PC-3 (cell line): ENCODE data around the gene TOLLIP. TPM values are rescaled to one million over a fixed set of nuclear protein-coding genes. Genes with fewer than 3 reads are reported as not detected.

Source experiments
- ATAC-seq: fragments of 200-7000 bp; cut with Tn5 transposase; 2 replicates; pipeline ENCODE4 v1.9.1; 2020; ENCODE audit warnings: mild to moderate bottlenecking, moderate library complexity
- BruUV-seq: library from RNA; stranded (reverse); fragments of 400-500 nt; replicated peaks from 2 replicates; lab custom pipeline; 2021; lab: Mats Ljungman, UMichigan
- CTCF ChIA-PET: fragments of 300-600 bp; sonication (Branson Sonifier 250); formaldehyde crosslinking; loops from one replicate; lab custom pipeline; 2022; ENCODE audit warnings: antibody characterized with exemption; lab: Charles Lee
- POLR2A ChIA-PET: fragments of 300-600 bp; sonication (Branson Sonifier 250); formaldehyde crosslinking; loops from one replicate; lab custom pipeline; 2022; ENCODE audit warnings: antibody characterized with exemption; ENCODE audit not compliant: unreplicated experiment; lab: Charles Lee
- DNase-seq: peaks from one replicate; pipeline ENCODE4 v3.0.0-alpha.2; 2015
- H2AFZ ChIP-seq: fragments of 300-600 bp; sonication (generic); 2 replicates; pipeline ENCODE4 v1.6.0; 2016; ENCODE audit warnings: antibody characterized with exemption, low read length
- H3F3A ChIP-seq: fragments of 300-600 bp; sonication (generic); one replicate; pipeline ENCODE4 v1.6.0; 2017; ENCODE audit warnings: antibody characterized with exemption, low read length, control low read depth, mild to moderate bottlenecking; ENCODE audit not compliant: unreplicated experiment
- H3K27ac ChIP-seq: fragments of 300-600 bp; sonication (generic); 2 replicates; pipeline ENCODE4 v1.5.1; 2016; ENCODE audit warnings: mild to moderate bottlenecking, low read length
- H3K27me3 ChIP-seq: fragments of 300-600 bp; sonication (generic); 2 replicates; pipeline ENCODE4 v1.6.1; 2016; ENCODE audit warnings: low read length, mixed read lengths
- H3K36me3 ChIP-seq: fragments of 300-600 bp; sonication (generic); 2 replicates; pipeline ENCODE4 v1.6.1; 2016; ENCODE audit warnings: low read depth, mixed run types, low read length, mixed read lengths
- H3K4me1 ChIP-seq: fragments of 300-600 bp; sonication (generic); 2 replicates; pipeline ENCODE4 v1.5.1; 2016; ENCODE audit warnings: low read length; ENCODE audit not compliant: insufficient read depth
- H3K4me2 ChIP-seq: fragments of 300-600 bp; sonication (generic); 2 replicates; pipeline ENCODE4 v1.6.0; 2016; ENCODE audit warnings: low read length
- H3K4me3 ChIP-seq: fragments of 300-600 bp; sonication (generic); 2 replicates; pipeline ENCODE4 v1.5.1; 2016; ENCODE audit warnings: mild to moderate bottlenecking, low read length, mixed read lengths
- H3K79me2 ChIP-seq: fragments of 300-600 bp; sonication (generic); 2 replicates; pipeline ENCODE4 v1.6.1; 2017; ENCODE audit warnings: low read length, mixed read lengths
- H3K9ac ChIP-seq: fragments of 300-600 bp; sonication (generic); 2 replicates; pipeline ENCODE4 v1.6.0; 2016; ENCODE audit warnings: mild to moderate bottlenecking, low read length
- H3K9me2 ChIP-seq: fragments of 300-600 bp; sonication (generic); replicated peaks from 2 replicates; pipeline ENCODE4 v1.6.1; 2016; ENCODE audit warnings: mixed run types, low read length, mixed read lengths
- H3K9me3 ChIP-seq: fragments of 300-600 bp; sonication (generic); 2 replicates; pipeline ENCODE4 v1.6.1; 2016; ENCODE audit warnings: low read length, mixed read lengths
- H4K20me1 ChIP-seq: fragments of 300-600 bp; sonication (generic); 2 replicates; pipeline ENCODE4 v1.6.1; 2016; ENCODE audit warnings: low read length, mixed read lengths
- CTCF ChIP-seq: fragments of 300-600 bp; sonication (generic); conservative IDR thresholded peaks from 2 replicates; pipeline ENCODE4 v1.5.1; 2017; ENCODE audit warnings: antibody characterized with exemption, low read depth, mild to moderate bottlenecking, low read length
- EZH2 ChIP-seq: fragments of 300-600 bp; sonication (generic); IDR thresholded peaks from one replicate; pipeline ENCODE4 v1.6.1; 2017; ENCODE audit warnings: antibody characterized with exemption, mild to moderate bottlenecking, low read length; ENCODE audit not compliant: unreplicated experiment
- EZH2phosphoT487 ChIP-seq: fragments of 300-600 bp; sonication (generic); IDR thresholded peaks from 2 replicates; pipeline ENCODE4 v1.6.1; 2018; ENCODE audit warnings: mild to moderate bottlenecking, antibody characterized with exemption, low read length, borderline replicate concordance
- intact Hi-C: fragments of 100-400 bp; cut with micrococcal nuclease; formaldehyde crosslinking; loops from 2 replicates; pipeline ENCODE4 v1.9.0; 2023
- total RNA-seq: library from RNA; depleted of rRNA; stranded (reverse); fragments of >200 nt; gene quantifications from 2 replicates; pipeline ENCODE4 v1.2.3, GENCODE V29; 2014

Gene TOLLIP
- total RNA-seq, 1 experiment from 2014 or later, result 43.2 TPM

DNA sequence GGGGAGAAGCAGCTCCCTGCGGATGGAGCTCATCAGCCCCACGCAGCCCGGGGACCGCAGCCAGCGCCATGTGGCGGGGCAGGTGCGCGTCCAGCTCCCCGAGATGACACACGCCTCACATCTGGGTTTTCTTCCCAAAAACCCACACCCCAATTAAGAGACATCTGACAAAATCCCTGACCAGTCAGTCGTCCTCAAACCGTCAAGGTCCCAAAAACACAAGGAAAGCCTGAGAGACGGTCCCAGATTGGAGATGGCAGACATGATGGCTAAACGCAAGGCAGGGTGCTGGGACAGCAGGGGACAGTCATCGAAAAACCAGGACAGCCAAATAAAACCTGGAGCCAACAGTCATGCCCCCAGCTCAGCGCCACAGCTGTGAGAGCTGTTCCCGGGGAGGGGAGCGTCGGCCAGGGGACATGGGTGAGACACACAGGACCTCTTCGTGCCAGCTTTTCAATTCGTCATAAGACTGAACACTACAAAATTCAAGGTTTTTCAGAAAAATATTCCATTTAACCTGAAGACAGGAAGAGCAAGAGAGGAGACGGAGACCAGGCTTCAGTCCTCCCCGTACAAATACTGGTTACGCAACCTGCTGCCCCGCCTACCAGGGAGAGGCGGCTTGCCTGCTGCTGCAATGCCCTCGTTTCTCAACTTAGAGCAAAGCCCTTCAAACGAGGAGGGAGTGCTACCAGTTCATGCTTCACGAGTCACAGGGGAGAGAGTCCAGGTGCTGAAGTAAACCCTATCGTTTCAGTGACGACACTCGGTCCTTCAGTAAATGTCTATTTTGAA lies 10.5 kb downstream of the TOLLIP start:
- no peaks in the 10 kb centered on the region for H3F3A ChIP-seq
- no peak overlapping the region for H3K27ac ChIP-seq
- H3K9me3 ChIP-seq, result no peaks in the 10 kb centered on the region
- no peaks in the 10 kb centered on the region; the same call in 1 of the 2 replicates for H3K36me3 ChIP-seq
- ChIA-PET CTCF (no interaction called here), POLR2A (no interaction called here)
- no peak overlapping the region for H3K4me3 ChIP-seq
- peaks cover 6% of the 10 kb centered on the region; the same call in 1 of the 2 replicates for H4K20me1 ChIP-seq
- no peak for TF ChIP-seq EZH2phosphoT487
- TF ChIP-seq CTCF, result no peak
- no peak for TF ChIP-seq EZH2
- no peak overlapping the region for H3K9ac ChIP-seq
- H3K4me1 ChIP-seq, result peaks cover 14% of the 10 kb centered on the region
- ATAC-seq, result peak; percentile 69
- H3K27me3 ChIP-seq, result no peaks in the 10 kb centered on the region
- H3K9me2 ChIP-seq, result no peaks in the 10 kb centered on the region
- peak overlapping the region; percentile 48; the same call in 1 of the 2 replicates for H3K4me2 ChIP-seq
- DNase-seq, result peak; percentile 69
- no peak overlapping the region for H2AFZ ChIP-seq
- intact Hi-C loops, result no loop called here
- no TSS peak for BruUV-seq
- peaks cover 74% of the 10 kb centered on the region for H3K79me2 ChIP-seq

- Histone ChIP-seq H4K20me1 (peaks cover 6% of the 10 kb centered on the region; the same call in 1 of the 2 replicates), H2AFZ (no peak overlapping the region), H3K4me2 (no peak overlapping the region), H3K79me2 (peaks cover 64% of the 10 kb centered on the region), H3F3A (no peaks in the 10 kb centered on the region), H3K4me3 (no peak overlapping the region), H3K27me3 (no peaks in the 10 kb centered on the region), H3K9me2 (no peaks in the 10 kb centered on the region), H3K9me3 (no peaks in the 10 kb centered on the region), H3K9ac (no peak overlapping the region), H3K4me1 (peaks cover 13% of the 10 kb centered on the region; the same call in 1 of the 2 replicates), H3K36me3 (no peaks in the 10 kb centered on the region; the same call in 1 of the 2 replicates), H3K27ac (no peak overlapping the region)
- no peak for DNase-seq
- no peak for ATAC-seq
- TF ChIP-seq CTCF (no peak), EZH2 (no peak), EZH2phosphoT487 (no peak)
- POLR2A ChIA-PET, result no interaction called here
- CTCF ChIA-PET, result no interaction called here
- BruUV-seq, result no TSS peak
- intact Hi-C loops, result no loop called here
These were observed 11.6 kb downstream of the TOLLIP start for GRCh38 chr11:1297576-1298473.
